Left ventricle myocardium superior (tissue), 1 donor: ENCODE results near the gene PROCA1. TPM values are rescaled to one million over a fixed set of nuclear protein-coding genes. Genes with fewer than 3 reads are reported as not detected.
"Not testable (repeated sequence)": the region's sequence is repeated elsewhere in the genome, so short reads cannot be mapped to it uniquely, and the experiment has no call there.

Experiments used
- ATAC-seq: fragments of 200-7000 bp; cut with Tn5 transposase; one replicate; pipeline ENCODE4 v1.9.1; 2020; ENCODE audit warnings: mild to moderate bottlenecking, moderate library complexity
- DNase-seq: peaks from one replicate; pipeline ENCODE4 v3.0.0-alpha.2; 2020
- intact Hi-C: fragments of 100-400 bp; cut with micrococcal nuclease; formaldehyde crosslinking; loops from one replicate; pipeline ENCODE4 v1.11.0; 2022
- total RNA-seq: library from RNA; stranded (reverse); fragmentation: NEBNext Ultra II Directional; extraction: Animal tissue kit (Norgen Biotek cat#: 25700); gene quantifications from one replicate; pipeline ENCODE4 v1.2.1, GENCODE V29; 2021
- donor health status: DM: no; HTN: yes; CAD: no; lungs with severe emphysema.

PROCA1 gene
- total RNA-seq, 1 donor from 2014 or later, result 0.89 TPM

DNA sequence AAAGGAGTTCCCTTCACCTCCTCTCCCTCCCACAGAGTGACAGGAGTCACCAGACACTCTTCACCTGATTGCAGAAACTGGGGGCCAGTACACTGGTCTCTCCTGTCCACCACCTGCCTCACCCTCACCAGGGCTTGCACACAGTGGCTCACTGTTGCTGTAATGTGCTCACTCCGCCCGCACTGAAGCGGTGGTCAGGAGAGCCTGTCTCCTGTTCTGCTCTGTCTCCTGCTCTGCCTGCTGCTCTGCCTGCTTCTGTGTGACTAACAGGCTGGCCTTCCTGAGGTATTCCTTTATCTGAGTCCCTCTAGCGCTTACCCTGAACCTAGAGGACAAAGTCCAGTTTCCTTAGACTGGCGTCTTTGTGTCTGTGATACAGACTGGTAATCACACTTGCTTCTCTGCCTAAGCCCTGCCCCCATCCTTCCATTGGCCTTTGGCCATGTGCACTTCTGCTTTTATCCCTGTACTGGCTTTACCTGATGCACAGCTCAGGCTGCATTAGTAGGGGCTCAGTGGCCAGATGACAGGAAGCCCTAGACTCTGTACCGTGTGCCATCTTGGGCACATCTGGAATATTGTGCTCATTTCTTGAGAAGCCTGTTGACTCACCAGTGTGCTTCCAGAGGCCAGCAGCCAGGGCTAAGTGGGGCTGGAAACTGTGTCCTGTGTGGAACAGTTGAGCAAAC, 13.3 kb downstream of the PROCA1 start:
- intact Hi-C loops, result loop anchor here (5.0 kb wide), 1 partner anchor 51 kb away; the partner anchor contains the start of gene BLTP2
- ATAC-seq (no peak), DNase-seq (no peak)

- DNase-seq (no peak), ATAC-seq (no peak)
- intact Hi-C loops, result no loop called here
These were observed 17.8 kb downstream of the PROCA1 start for GRCh38 chr17:28693869-28694268.

GRCh38 chr17:28689011-28689410, 22.7 kb downstream of the PROCA1 start:
- ATAC-seq, result no peak
- DNase-seq, result no peak
- intact Hi-C loops, result no loop called here

DNA sequence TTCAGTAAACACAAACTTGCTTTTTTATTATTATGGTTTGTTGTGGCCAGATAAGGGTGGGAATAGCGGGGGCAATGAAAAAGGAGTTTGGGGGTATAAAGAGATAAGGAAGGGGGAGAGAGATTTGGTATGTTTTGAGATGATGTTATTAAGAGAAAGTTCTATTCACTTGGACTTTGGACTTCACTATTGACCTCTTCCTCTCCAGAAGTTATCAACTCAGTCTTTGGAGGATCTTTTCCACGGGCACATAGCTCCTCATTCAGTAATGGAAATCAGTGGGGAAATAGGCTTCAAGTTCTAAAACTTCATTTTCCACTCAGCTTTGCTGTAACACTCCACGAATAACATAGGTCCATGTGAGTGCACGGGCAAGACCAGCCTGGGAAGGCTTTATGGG, 23.2 kb downstream of the PROCA1 start:
- intact Hi-C loops, result no loop called here
- DNase-seq, result no peak
- no peak for ATAC-seq

GRCh38 chr17:28686296-28686695, 25.4 kb downstream of the PROCA1 start:
- DNase-seq (no peak), ATAC-seq (no peak)
- intact Hi-C loops, result no loop called here

DNA sequence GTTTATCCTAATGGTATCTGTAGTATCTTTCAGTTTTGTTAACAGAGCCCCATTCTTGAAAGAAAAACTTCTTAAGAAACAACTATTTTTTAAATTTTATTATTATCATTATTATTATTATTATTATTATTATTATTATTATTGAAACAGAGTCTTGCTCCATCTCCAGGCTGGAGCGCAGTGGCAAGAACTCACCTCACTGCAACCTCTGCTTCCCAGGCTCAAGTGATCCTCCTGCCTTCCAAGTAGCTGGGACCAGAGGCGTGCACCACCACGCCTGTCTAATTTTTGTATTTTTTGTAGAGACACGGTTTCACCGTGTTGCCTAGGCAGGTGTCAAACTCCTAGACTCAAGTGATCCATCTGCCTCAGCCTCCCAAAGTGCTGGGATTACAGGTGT, 26.3 kb downstream of the PROCA1 start:
- intact Hi-C loops, result no loop called here
- DNase-seq, result no peak
- no peak for ATAC-seq

GRCh38 chr17:28684963-28685362, 26.7 kb downstream of the PROCA1 start:
- intact Hi-C loops, result no loop called here
- DNase-seq, result no peak
- peak; percentile 57 for ATAC-seq

GRCh38 chr17:28682655-28683054, 29.0 kb downstream of the PROCA1 start:
- intact Hi-C loops, result no loop called here
- no peak for DNase-seq
- ATAC-seq, result no peak

- DNase-seq (no peak), ATAC-seq (no peak)
- intact Hi-C loops, result no loop called here
These were observed 35.7 kb downstream of the PROCA1 start for GRCh38 chr17:28675980-28676379.

GRCh38 chr17:28675490-28675889, 36.2 kb downstream of the PROCA1 start:
- ATAC-seq, result no peak
- no peak for DNase-seq
- intact Hi-C loops, result no loop called here

DNA sequence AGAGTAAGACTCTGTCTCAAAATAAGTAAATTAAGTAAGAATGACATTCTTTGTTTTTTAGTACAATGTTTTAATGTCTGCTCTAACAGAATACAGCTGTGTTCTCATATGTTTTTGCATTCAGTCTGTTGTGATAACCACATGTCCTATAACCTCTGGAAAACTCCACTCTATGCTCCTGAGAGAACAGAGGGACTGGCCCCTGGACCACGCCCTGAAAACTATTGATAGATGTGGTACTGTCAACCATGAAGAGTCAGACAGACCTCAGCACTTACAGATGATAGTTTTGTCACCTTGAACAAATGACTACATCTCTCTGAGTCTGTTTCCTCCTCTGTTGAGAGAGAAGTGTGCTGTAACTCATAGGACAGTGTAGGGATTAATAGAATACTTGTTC, 41.8 kb downstream of the PROCA1 start:
- intact Hi-C loops, result no loop called here
- ATAC-seq (no peak), DNase-seq (no peak)

DNA sequence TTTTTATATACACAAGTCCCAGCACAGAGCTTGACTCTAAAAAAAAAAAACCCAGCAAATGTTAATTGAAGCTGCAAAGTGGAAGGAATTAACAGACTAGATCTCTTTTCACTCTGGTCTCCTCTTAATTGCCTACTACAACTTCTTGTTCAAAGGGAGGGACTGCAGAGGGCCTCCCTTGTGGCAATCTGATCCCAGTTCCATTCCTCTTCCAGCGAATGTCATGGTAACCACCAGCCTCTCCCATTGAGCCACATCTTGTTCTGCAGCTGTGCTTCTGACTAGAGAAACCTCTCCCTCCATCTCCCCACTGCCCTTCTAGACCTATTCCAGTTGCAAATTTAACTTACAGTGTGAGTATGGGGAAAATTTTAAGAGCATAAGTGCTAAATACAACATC, 43.8 kb downstream of the PROCA1 start:
- intact Hi-C loops, result no loop called here

DNA sequence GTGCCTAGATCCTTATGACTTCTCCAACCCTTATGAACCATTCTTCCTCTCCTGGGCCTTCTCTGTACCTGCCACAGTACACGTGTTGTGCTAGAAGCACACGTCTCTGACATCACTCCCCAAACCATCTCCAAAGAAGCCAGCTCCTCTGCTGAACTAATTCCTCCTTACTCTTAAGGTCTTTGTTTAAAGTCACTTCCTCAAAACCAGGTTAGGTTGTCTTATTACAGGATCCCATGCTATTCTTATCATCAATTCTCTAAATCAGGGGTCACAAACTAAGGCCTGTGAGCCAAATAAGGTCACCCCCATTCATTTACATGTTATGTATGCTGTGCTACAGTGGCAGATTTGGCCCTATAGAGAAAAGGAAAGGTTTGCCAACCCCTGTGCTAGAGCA, 45.7 kb downstream of the PROCA1 start:
- intact Hi-C loops, result no loop called here
- no peak for ATAC-seq
- DNase-seq, result no peak

More for the DNA sequence above, 43.8 kb downstream of the PROCA1 start:
- ATAC-seq (no peak), DNase-seq (no peak)

GRCh38 chr17:28663723-28664122, 48.0 kb downstream of the PROCA1 start:
- ATAC-seq, result no peak
- DNase-seq, result no peak
- intact Hi-C loops, result no loop called here

GRCh38 chr17:28662527-28662829, 49.2 kb downstream of the PROCA1 start:
- intact Hi-C loops, result no loop called here
- no peak for ATAC-seq
- DNase-seq, result no peak

DNA sequence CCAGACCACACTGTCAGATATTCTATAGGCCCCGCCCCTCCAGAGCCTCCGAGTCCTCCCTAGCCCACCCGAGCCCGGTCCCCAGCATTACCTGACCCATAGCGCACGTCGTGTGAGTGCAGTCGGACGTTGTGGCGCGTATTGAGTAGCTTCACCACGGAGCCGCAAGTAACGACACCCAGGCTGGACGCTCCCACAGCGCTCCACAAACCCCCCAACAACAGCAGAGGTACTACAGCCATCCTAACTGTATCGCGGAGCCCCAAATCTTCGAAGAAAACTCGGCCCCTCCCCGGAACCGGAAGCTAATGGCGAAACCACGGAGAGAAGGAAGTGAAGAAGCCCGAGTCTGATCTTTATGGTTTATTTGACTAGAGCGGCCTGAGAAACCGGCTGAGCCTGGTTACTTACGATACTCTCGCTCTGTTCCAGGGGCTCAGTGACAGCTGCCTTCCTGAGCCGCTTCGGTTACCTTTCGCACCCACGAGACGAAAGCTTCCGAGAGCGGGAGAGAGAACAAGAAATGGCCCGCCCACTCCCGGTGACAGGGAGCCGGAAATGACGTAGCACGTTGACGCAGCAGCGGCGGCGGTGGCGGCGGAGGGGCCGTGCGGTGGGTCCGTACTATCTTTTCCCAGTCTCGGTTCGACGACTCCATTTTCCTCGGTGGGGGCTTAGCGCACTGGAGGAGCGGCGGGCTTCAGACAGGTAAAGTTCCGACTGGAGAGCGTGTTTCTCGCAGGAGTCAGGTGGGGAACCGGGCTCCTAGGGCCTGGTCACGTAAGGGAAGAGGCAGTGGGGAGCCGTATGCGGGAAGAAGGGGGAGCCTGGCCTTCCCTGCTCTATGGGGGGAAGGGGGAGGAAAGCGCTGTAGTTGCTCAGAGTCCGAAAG, 49.8 kb downstream of the PROCA1 start, which contains the start of the genes SDF2 and SUPT6H:
TSS of gene SDF2 (minus strand) at position 272 of the 892 bp plus-strand sequence. CDS start at position 242, 30 bp downstream.
TSS of gene SUPT6H (plus strand) at position 571 of the 892 bp plus-strand sequence. CDS start 11,197 bp downstream, outside the sequence.
- intact Hi-C loops, result no loop called here
- DNase-seq, result peak; percentile 92

DNA sequence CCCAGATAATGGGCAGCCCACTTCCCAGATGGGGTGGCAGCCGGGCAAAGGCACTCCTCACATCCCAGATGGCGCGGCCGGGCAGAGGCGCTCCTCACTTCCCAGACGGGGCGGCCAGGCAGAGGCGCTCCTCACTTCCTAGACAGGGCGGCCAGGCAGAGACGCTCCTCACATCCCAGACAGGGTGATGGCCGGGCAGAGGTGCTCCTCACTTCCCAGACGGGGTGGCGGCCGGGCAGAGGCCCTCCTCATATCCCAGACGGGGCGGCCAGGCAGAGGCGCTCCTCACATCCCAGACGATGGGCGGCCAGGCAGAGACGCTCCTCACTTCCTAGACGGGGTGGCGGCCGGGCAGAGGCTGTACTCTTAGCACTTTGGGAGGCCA, 52.2 kb downstream of the PROCA1 start:
- DNase-seq, ATAC-seq, intact Hi-C loops: not testable (repeated sequence)

More for the DNA sequence above, 49.8 kb downstream of the PROCA1 start, which contains the start of the genes SDF2 and SUPT6H:
- peak; percentile 96 for ATAC-seq

DNA sequence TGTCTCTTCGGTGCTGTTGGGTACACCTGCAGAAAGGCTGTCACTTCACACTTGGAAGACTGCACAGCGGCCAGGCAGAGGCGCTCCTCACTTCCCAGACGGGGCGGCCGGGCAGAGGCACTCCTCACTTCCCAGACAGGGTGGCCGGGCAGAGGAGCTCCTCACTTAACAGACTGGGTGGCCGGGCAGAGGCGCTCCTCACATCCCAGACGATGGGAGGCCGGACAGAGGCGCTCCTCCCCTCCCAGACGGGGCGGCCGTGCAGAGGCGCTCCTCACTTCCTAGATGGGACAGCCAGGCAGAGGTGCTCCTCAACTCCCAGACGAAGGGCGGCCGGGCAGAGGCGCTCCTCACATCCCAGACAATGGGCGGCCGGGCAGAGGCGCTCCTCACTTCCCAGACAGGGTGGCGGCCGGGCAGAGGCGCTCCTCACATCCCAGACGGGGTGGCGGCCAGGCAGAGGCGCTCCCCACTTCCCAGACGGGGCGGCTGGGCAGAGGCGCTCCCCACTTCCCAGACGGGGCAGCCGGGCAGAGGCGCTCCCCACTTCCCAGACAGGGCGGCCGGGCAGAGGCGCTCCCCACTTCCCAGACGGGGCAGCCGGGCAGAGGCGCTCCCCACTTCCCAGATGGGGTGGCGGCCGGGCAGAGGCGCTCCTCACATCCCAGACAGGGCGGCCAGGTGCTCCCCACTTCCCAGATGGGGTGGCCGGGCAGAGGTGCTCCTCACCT, 52.8 kb downstream of the PROCA1 start:
- ATAC-seq, DNase-seq, intact Hi-C loops: not testable (repeated sequence)

GRCh38 chr17:28658342-28658741, 53.3 kb downstream of the PROCA1 start:
- ATAC-seq, result not testable (repeated sequence)

DNA sequence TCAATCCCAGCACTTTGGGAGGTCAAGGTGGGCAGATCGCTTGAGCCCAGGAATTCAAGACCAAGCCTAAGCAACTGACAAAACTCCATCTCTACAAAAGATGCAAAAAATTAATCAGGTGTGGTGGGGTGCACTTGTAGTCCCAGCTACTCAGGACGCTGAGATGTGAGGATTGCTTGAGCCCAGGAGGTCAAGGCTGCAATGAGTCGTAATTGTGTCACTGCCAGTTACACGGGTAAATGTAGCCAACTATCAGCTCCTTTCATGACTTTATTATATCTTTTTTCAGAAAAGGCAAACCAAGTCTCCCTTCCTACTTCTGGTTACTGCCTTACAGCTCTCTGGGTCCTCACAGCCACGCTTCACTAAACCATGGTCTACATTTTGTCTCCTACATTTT, 53.9 kb downstream of the PROCA1 start:
- intact Hi-C loops, result no loop called here
- no peak for ATAC-seq
- no peak for DNase-seq

More at GRCh38 chr17:28658342-28658741, 53.3 kb downstream of the PROCA1 start:
- intact Hi-C loops, DNase-seq: not testable (repeated sequence)
